BE2C (cell line): Measurements from ENCODE around the gene UXS1.

Experiments used
- DNase-seq: peaks from one replicate; pipeline ENCODE4 v3.0.0-alpha.2; 2020
- H3K27me3 ChIP-seq: fragments of 250-450 bp; sonication (Bioruptor Pico); 2 replicates; pipeline ENCODE4 v1.5.1; 2020; ENCODE audit warnings: mild to moderate bottlenecking
- H3K36me3 ChIP-seq: fragments of 250-450 bp; sonication (Bioruptor Pico); 2 replicates; pipeline ENCODE4 v1.5.1; 2020; ENCODE audit warnings: mild to moderate bottlenecking
- H3K4me1 ChIP-seq: fragments of 250-450 bp; sonication (Bioruptor Pico); 2 replicates; pipeline ENCODE4 v1.5.1; 2020
- H3K4me3 ChIP-seq: 2 replicates; pipeline ENCODE4 v1.5.1; 2011; ENCODE audit warnings: low read depth, low read length
- H3K9me3 ChIP-seq: fragments of 250-450 bp; sonication (Bioruptor Pico); 2 replicates; pipeline ENCODE4 v1.5.1; 2020
- CTCF ChIP-seq: IDR thresholded peaks from 2 replicates; pipeline ENCODE4 v1.5.1; 2012; ENCODE audit warnings: mild to moderate bottlenecking, low read depth, low read length

UXS1 gene

GRCh38 chr2:106073678-106074406, 120.3 kb downstream of the UXS1 start:
- TF ChIP-seq CTCF: no peak
- Histone ChIP-seq H3K36me3 (no peaks in the 10 kb centered on the region), H3K27me3 (no peaks in the 10 kb centered on the region; the same call in 1 of the 2 replicates), H3K4me3 (no peak overlapping the region), H3K9me3 (no peaks in the 10 kb centered on the region), H3K4me1 (no peaks in the 10 kb centered on the region)
- no peak for DNase-seq

- Histone ChIP-seq H3K9me3 (no peaks in the 10 kb centered on the region), H3K4me1 (no peaks in the 10 kb centered on the region), H3K4me3 (no peak overlapping the region), H3K27me3 (peaks cover 9% of the 10 kb centered on the region), H3K36me3 (no peaks in the 10 kb centered on the region)
- no peak for TF ChIP-seq CTCF
- DNase-seq: no peak
Measured at GRCh38 chr2:106070181-106070580, 123.9 kb downstream of the UXS1 start.

- Histone ChIP-seq H3K36me3 (no peaks in the 10 kb centered on the region), H3K27me3 (peaks cover 15% of the 10 kb centered on the region), H3K4me3 (no peak overlapping the region), H3K4me1 (no peaks in the 10 kb centered on the region), H3K9me3 (no peaks in the 10 kb centered on the region)
- no peak for DNase-seq
- TF ChIP-seq CTCF: no peak
Measured at GRCh38 chr2:106068451-106068850, 125.7 kb downstream of the UXS1 start.

GRCh38 chr2:106065983-106066820, 127.9 kb downstream of the UXS1 start:
- Histone ChIP-seq H3K4me1 (no peaks in the 10 kb centered on the region), H3K9me3 (no peaks in the 10 kb centered on the region), H3K27me3 (peaks cover 15% of the 10 kb centered on the region), H3K4me3 (no peak overlapping the region), H3K36me3 (no peaks in the 10 kb centered on the region)
- no peak for DNase-seq
- no peak for TF ChIP-seq CTCF

GRCh38 chr2:106065268-106065982, 128.7 kb downstream of the UXS1 start:
- no peak for TF ChIP-seq CTCF
- Histone ChIP-seq H3K4me3 (no peak overlapping the region), H3K27me3 (peaks cover 15% of the 10 kb centered on the region)

More at GRCh38 chr2:106065268-106065982, 128.7 kb downstream of the UXS1 start:
- no peaks in the 10 kb centered on the region for H3K9me3 ChIP-seq
- H3K36me3 ChIP-seq: no peaks in the 10 kb centered on the region
- no peaks in the 10 kb centered on the region for H3K4me1 ChIP-seq
- DNase-seq: peak; percentile 6
